GM23248 (cell line): ENCODE data around the gene RNF175.

ENCODE experiments used
- EZH2 ChIP-seq: fragments of 200-600 bp; sonication (generic); IDR thresholded peaks from 2 replicates; pipeline ENCODE4 v1.6.1; 2018; ENCODE audit warnings: antibody characterized with exemption, mild to moderate bottlenecking; ENCODE audit not compliant: insufficient read depth, poor library complexity, severe bottlenecking
- EZH2phosphoT487 ChIP-seq: fragments of 200-600 bp; sonication (generic); IDR thresholded peaks from 2 replicates; pipeline ENCODE4 v1.6.1; 2018; ENCODE audit warnings: antibody characterized with exemption, moderate library complexity, mild to moderate bottlenecking, low read depth; ENCODE audit not compliant: insufficient read depth

DNA sequence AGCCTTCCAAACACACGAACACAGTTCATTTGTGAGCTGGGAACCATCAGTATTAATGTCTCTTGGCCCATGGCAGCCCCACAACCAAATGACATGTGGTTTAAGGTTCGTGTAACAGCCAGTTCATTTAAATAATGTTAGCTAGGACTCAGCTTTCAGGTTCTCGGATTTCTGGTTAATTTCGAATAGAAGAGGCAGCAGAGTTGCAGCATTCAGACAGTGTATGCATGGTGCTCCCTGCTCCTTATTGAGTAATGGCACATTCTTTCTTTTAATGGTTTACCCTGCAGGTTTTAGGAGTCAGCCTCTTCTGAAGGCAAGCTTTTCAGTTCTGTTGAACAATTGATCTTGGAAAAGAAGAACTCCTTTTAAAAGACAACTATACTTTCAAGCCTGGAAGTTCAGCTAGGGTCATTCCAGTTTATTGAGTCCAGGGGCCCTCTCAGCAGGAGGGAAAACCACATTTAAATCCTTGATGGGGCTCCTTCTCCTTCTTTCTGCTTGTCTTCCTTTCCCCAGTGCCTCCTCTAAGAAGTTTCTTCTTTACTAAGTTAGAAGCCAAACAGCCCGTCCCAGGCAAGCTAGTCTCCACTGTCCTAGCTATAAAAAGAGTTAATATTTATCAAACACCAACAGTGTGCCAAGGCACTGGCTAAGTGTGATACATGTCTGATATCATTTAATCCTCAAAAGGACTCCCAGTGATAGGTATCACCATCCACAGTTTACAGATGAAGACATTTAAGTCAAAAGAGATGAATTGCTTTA is 5.0 kb upstream of the RNF175 start:
- TF ChIP-seq EZH2 (no peak), EZH2phosphoT487 (no peak)
